NCI-H128 (cell line): Measurements from ENCODE around the gene UBTF.

Source experiments
- DNase-seq: peaks from one replicate; lab custom pipeline; 2025; ENCODE audit not compliant: unreplicated experiment; lab: John Stamatoyannopoulos, UW

The UBTF gene

DNA sequence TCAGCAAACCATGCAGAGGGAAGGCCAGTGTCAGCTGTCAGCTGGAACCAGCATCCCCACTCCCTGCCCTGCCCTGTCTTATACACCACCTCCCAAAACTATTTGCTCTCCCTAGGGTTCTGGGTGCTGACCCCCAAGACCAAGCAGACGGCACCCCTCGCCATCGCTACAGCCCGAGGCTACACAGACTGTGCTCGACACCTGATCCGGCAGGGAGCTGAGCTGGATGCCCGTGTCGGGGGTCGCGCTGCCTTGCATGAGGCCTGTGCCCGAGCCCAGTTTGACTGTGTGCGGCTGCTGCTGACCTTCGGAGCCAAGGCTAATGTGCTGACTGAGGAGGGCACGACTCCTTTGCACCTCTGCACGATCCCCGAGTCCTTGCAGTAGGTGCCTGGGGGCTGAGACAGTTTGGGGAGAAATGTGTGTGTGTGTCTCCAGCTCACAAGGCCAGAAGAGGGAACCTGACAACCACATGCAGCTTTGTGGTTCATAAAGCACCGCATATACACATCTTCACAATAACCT is 47.5 kb downstream of the UBTF start:
- DNase-seq: no peak

DNA sequence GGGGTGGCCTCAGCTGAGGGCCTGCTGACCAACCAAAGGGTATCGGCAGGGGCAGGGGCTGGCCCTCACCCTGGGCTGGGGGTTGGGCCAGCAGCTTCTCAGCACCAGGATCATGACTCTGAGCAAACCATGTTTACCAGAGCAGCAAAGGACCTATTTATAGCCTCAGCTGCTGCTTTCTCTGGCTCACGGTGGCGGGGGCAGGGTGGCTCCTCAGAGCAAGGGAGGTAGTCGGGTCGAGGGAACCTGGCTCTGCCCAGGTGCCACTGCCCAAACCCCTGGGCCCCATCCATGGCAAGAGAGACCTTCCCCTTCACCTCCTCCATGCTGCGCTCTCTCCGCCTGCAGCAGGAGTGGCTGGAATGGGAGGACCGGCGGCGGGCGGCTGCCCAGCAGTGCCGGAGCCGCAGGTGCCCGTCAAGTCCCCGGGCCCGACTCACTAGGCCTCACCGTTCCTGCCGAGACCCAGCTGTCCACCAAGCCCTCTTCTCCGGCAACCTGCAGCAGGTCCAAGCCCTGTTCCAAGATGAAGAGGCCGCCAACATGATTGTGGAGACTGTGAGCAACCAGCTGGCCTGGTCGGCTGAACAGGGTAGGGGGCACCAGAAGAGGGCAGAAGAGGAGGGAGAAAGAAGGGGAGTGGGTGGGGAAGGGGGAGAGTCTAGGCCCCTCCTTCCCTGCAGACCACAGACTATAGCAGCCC is 48.8 kb downstream of the UBTF start, which contains the start of gene ASB16:
TSS of gene ASB16 (plus strand) at position 206 of the 703 bp plus-strand sequence. CDS start at position 292, 86 bp downstream.
- DNase-seq: no peak

DNA sequence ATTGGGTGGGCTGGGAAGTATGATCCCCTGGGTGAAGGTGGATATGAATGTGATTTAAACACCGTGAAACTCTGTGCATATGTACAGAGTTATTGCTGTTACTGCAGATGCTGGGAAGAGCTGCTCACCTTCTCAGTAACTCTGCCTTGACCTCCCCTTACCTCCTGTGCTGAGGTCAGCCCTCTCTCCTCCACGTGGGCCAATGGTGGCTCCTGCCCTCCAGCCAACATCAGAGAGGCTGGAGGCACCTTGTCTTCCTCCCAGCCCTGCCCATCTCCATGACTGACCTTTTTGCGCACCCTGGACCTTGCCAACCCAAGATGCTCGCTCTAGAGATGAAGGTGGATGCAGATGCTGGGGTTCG is 49.4 kb downstream of the UBTF start:
- no peak for DNase-seq

DNA sequence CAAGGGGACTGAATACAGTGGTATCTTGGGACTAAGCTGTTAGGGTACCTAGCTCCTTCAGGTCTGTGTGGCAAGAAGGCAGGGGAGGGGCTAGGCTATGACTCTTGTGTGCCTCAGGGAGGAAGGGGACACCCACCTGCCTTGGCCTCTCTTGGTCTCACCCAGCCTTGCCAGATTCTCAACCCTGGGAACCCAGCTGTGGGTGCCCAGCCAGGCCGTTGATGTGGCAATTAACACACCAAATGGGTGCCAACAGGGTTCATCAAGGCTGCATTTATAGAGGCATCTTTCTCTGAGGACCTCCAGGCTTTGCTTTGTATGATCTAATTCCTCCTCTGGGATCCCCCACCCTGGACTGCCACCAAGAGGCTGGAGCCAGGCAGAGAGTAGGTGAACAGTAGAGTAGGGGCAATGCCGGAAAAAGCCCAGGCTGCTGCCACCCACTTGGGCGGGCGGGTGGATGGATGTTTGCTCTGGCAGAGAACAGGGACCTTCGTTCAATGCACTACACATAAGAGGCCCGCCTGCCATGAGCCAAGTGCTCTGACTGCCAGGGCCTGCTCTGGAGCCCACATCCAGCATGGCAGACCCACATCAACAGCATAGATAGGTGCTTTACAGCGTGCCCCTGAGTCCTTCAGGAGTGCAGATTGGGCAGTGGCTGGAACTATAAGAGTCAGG is 52.2 kb downstream of the UBTF start:
- DNase-seq: no peak

DNA sequence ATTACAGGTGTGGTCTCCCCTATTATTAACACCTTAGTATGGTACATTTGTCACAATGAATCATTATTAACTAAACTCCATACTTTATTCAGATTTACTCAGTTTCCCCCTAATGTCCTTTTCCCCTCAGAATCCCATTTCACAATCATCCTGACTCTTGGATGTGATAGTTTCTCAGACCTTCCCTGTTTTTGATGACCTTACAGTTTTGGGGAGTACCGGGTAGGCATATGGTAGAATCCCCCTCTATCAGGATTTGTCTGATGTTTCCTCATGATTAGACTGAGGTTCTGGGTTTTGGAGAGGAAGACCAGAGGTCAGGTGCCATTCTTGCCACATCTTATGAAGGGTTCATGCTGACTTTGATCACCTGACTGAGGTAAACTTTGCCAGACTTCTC is 55.0 kb downstream of the UBTF start:
- no peak for DNase-seq

DNA sequence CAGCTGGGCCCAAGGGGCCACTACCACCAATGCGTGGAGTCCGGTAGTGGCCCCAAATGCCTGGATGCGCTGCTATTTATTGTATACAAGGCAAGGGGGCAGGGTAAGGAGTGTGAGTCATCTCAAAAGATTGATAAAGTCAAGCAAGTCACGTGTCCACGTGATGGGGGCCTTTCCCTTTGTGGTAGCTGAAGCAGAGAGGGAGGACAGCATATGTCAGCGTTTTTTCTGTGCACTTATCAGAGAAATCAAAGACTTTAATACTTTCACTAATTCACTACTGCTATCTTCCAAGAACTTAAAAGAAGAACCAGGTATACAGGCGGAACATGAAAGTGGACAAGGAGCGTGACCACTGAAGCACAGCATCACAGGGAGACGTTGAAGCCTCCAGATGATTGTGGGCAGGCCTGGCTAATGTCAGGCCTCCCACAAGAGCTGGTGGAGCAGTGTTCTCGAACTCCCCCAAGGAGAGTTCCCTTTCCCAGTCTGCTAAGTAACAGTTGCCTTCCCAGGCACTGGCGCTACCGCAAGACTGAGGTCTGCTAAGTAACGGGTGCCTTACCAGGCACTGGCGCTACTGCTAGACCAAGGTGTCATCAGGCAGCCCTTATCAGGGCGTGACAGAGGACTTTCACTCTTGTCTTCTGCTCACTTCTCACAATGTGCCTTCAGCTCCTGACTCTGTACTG is 59.8 kb downstream of the UBTF start:
- DNase-seq: no peak

DNA sequence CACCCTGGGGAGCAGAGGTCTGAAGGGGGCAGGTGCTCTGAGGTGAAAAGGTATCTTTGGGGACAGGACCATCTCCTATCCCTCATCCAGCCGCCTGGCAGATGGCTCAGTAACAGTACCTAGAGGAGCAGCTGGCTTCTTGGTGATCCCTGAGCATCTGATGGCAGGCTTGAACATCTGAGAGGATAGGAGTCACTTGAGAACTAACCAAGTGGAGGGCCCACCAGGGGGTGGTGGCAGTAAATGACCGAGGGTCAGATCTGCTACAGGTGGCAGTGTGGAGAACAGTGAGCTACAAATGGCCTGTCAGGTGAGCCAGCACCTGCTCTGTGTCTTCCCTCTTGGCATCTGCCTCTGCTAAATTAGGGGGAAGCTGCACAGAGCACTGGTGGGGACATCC is 64.0 kb downstream of the UBTF start:
- no peak for DNase-seq
